NCI-H526 treated with DMSO at 0.1 percent for 48 hours (cell line): ENCODE measurements around the gene ARL6IP4.

Experiments used
- DNase-seq: peaks from one replicate; lab custom pipeline; 2025; lab: John Stamatoyannopoulos, UW

Gene ARL6IP4

GRCh38 chr12:122958198-122958888 is 22.1 kb upstream of the ARL6IP4 start:
- no peak for DNase-seq

GRCh38 chr12:122959566-122960192 is 20.8 kb upstream of the ARL6IP4 start:
- DNase-seq = no peak

GRCh38 chr12:122960193-122960569 is 20.3 kb upstream of the ARL6IP4 start:
- no peak for DNase-seq

GRCh38 chr12:122961531-122962329 is 18.8 kb upstream of the ARL6IP4 start:
- no peak for DNase-seq

GRCh38 chr12:122963941-122964265 is 16.6 kb upstream of the ARL6IP4 start:
- DNase-seq = no peak

GRCh38 chr12:122964439-122965257 is 15.8 kb upstream of the ARL6IP4 start:
- no peak for DNase-seq

- no peak for DNase-seq
These were observed 15.1 kb upstream of the ARL6IP4 start for GRCh38 chr12:122965321-122965751.

- DNase-seq = peak; percentile 96
These were observed 14.4 kb upstream of the ARL6IP4 start, which contains the start of gene ABCB9 for GRCh38 chr12:122965851-122966742. Gene ABCB9 (minus strand): TSS chr12:122966463. CDS start chr12:122960235, 6,228 bp downstream.

- no peak for DNase-seq
These were observed 13.5 kb upstream of the ARL6IP4 start for GRCh38 chr12:122966743-122967550.

- DNase-seq = no peak
These were observed 12.4 kb upstream of the ARL6IP4 start for GRCh38 chr12:122968104-122968503.

- DNase-seq = peak; percentile 98
These were observed 10.8 kb upstream of the ARL6IP4 start for GRCh38 chr12:122969676-122970075.

- DNase-seq = peak; percentile 95
These were observed 6.1 kb upstream of the ARL6IP4 start for GRCh38 chr12:122974274-122974891.

- DNase-seq = peak; percentile 71
These were observed 5.3 kb upstream of the ARL6IP4 start, which contains the start of gene OGFOD2 for GRCh38 chr12:122974892-122975789. Gene OGFOD2 (plus strand): TSS chr12:122975244. CDS start chr12:122975252, 8 bp downstream.

- DNase-seq = no peak
These were observed 4.5 kb upstream of the ARL6IP4 start for GRCh38 chr12:122975790-122976647.

GRCh38 chr12:122976648-122976975 is 3.9 kb upstream of the ARL6IP4 start:
- DNase-seq = no peak

- DNase-seq = no peak
These were observed 3.3 kb upstream of the ARL6IP4 start for GRCh38 chr12:122977153-122977552.

GRCh38 chr12:122977655-122978392 is 2.7 kb upstream of the ARL6IP4 start:
- no peak for DNase-seq
